SU-DHL-6 (cell line): ENCODE data around the gene FHIP1B.

Source experiments
- CTCF ChIP-seq: fragments of 200-600 bp; sonication (generic); IDR thresholded peaks from one replicate; pipeline ENCODE4 v1.5.1; 2017; ENCODE audit warnings: antibody characterized with exemption, mild to moderate bottlenecking, low read length, moderate library complexity; ENCODE audit not compliant: insufficient read depth, poor library complexity, severe bottlenecking
- EZH2phosphoT487 ChIP-seq: fragments of 200-600 bp; sonication (generic), shearing (Covaris generic); conservative IDR thresholded peaks from 2 replicates; pipeline ENCODE4 v1.6.1; 2018; ENCODE audit warnings: mild to moderate bottlenecking, antibody characterized with exemption, low read length, moderate library complexity, mixed read lengths

- TF ChIP-seq EZH2phosphoT487 (no peak), CTCF (no peak)
Measured at GRCh38 chr11:6260207-6260726, 25.8 kb upstream of the FHIP1B start.
